Keratinocyte (primary cell): ENCODE data around the gene NAXD.

Source experiments
- EZH2 ChIP-seq: IDR thresholded peaks from one replicate; pipeline ENCODE4 v1.6.1; 2012; ENCODE audit warnings: inconsistent platforms, mild to moderate bottlenecking, low read length, moderate library complexity
- TF ChIP-seq, protein P1 (sequence below), 3 experiments: IDR thresholded peaks in 1 of 3; conservative IDR thresholded peaks in 1 of 3; optimal IDR thresholded peaks in 1 of 3; 2 replicates in 2 of 3; 3 replicates in 1 of 3; pipeline versions ENCODE3 to v1.5.1; 2011; ENCODE audit warnings: low read length in 3 of 3, mild to moderate bottlenecking in 3 of 3, moderate library complexity in 2 of 3, control low read depth in 1 of 3, inconsistent platforms in 1 of 3; ENCODE audit not compliant: insufficient read depth in 2 of 3; ENCODE audit errors: extremely low read depth in 1 of 3

GRCh38 chr13:110683203-110683883 is 68.0 kb downstream of the NAXD start:
- no peak for TF ChIP-seq EZH2
- TF ChIP-seq, protein P1, sequence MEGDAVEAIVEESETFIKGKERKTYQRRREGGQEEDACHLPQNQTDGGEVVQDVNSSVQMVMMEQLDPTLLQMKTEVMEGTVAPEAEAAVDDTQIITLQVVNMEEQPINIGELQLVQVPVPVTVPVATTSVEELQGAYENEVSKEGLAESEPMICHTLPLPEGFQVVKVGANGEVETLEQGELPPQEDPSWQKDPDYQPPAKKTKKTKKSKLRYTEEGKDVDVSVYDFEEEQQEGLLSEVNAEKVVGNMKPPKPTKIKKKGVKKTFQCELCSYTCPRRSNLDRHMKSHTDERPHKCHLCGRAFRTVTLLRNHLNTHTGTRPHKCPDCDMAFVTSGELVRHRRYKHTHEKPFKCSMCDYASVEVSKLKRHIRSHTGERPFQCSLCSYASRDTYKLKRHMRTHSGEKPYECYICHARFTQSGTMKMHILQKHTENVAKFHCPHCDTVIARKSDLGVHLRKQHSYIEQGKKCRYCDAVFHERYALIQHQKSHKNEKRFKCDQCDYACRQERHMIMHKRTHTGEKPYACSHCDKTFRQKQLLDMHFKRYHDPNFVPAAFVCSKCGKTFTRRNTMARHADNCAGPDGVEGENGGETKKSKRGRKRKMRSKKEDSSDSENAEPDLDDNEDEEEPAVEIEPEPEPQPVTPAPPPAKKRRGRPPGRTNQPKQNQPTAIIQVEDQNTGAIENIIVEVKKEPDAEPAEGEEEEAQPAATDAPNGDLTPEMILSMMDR (optimal IDR thresholded peaks at IDR 0.05 in 1 of 3, IDR thresholded peaks at IDR 0.05 in 1 of 3, conservative IDR thresholded peaks at IDR 0.05 in 1 of 3; ENCODE audit: extremely low read depth in 1 of 3, insufficient read depth in 2 of 3, low read length in 3 of 3), result peak; percentile 19 to 51 (median 25)
